ENCODE data around the gene TBX2. TPM values are rescaled to one million over a fixed set of nuclear protein-coding genes. Genes with fewer than 3 reads are reported as not detected.

The TBX2 gene
- total and polyA plus RNA-seq, 9 of the 15 experiments (the other 6 are each of a cell fraction or from before 2014, with no cell fraction given): 0.18 TPM; not detected in 8

- peak; percentile 97 for TF ChIP-seq PKNOX1 (IDR thresholded peaks at IDR 0.05)
These were observed 43.8 kb downstream of the TBX2 start (continued) for GRCh38 chr17:61443475-61443882.

- Histone ChIP-seq H3K27me3 (ENCODE audit: control insufficient read depth in 2 of 2, insufficient read depth in 2 of 2, low read length in 2 of 2) (peaks cover 3 to 16% of the 10 kb centered on the region in 2 experiments; a peak in 3 of 5 replicates), H3K9me3 (replicated peaks; ENCODE audit: control insufficient read depth, insufficient read depth, low read depth, low read length) (no peaks in the 10 kb centered on the region), H2AFZ (ENCODE audit: low read depth, low read length) (peak overlapping the region; percentile 80), H3K9ac (ENCODE audit: insufficient read depth in 1 of 2, low read depth in 2 of 2, low read length in 2 of 2) (no peak overlapping the region), H3K79me2 (ENCODE audit: control insufficient read depth, insufficient read depth, low read length) (no peaks in the 10 kb centered on the region), H3K27ac (ENCODE audit: extremely low read depth, low read depth, low read length) (no peak overlapping the region), H3K9me1 (ENCODE audit: control insufficient read depth, insufficient read depth, low read length) (no peaks in the 10 kb centered on the region), H3K4me1 (replicated peaks in 1 of 2; ENCODE audit: control insufficient read depth in 2 of 2, insufficient read depth in 2 of 2, low read length in 2 of 2) (peaks cover 3 to 11% of the 10 kb centered on the region in 2 experiments; a peak in 3 of 5 replicates), H4K20me1 (replicated peaks; ENCODE audit: control insufficient read depth, insufficient read depth, low read length) (no peaks in the 10 kb centered on the region), H3K4me3 (no peak overlapping the region), H3K4me2 (ENCODE audit: insufficient read depth, low read length) (no peak overlapping the region), H3K36me3 (ENCODE audit: control insufficient read depth, insufficient read depth, low read length) (no peaks in the 10 kb centered on the region)
- TF ChIP-seq TRIM24 (IDR thresholded peaks at IDR 0.05): no peak
- TF ChIP-seq ZBTB11 (CRISPR knock-in tag; IDR thresholded peaks at IDR 0.05): peak in 1 of 3 experiments; percentile 60; a peak in 1 of 6 replicates
- TF ChIP-seq ARHGAP35 (IDR thresholded peaks at IDR 0.05; ENCODE audit: partially characterized antibody): no peak
- peak in 1 of 2 experiments; percentile 25; a peak in 1 of 4 replicates for TF ChIP-seq BCLAF1 (IDR thresholded peaks at IDR 0.05; ENCODE audit: borderline replicate concordance in 1 of 2, control insufficient read depth in 1 of 2, low read depth in 2 of 2, low read length in 1 of 2)
- no peak for TF ChIP-seq CBX8 (IDR thresholded peaks at IDR 0.05; ENCODE audit: borderline replicate concordance, extremely low read depth, low read depth, low read length, poor library complexity, severe bottlenecking)
- no peak for TF ChIP-seq HES1 (IDR thresholded peaks at IDR 0.05; ENCODE audit: low read depth)
- TF ChIP-seq ASH1L (IDR thresholded peaks at IDR 0.05; ENCODE audit: borderline replicate concordance, low read depth, partially characterized antibody): no peak
- WGBS (ENCODE audit: insufficient coverage, low coverage, missing lambda C conversion rate): 11% methylated on average over 11 of the region's 13 CpGs
- FAIRE-seq (no peak), ATAC-seq (no peak), DNase-seq (ENCODE audit: extremely low read depth in 1 of 4, low spot score in 3 of 4) (peak in 1 of 4 experiments; percentile 2)
- intact Hi-C loops (cut with micrococcal nuclease): no loop called here
- no TSS peak for BruUV-seq (replicated peaks)
- CTCF ChIA-PET (ENCODE audit: low intra/inter-chr PET ratio): no interaction called here
- POLR2A ChIA-PET: interaction anchor here (1.2 kb wide), 1 partner anchor 17 kb away, joined by 4 read pairs; no protein-coding TSS in a partner anchor
- in situ Hi-C loops (cut with MboI): loop anchor here (25.0 kb wide), 1 partner anchor 668 kb away; no protein-coding TSS in a partner anchor
These were observed 44.4 kb downstream of the TBX2 start for GRCh38 chr17:61444075-61444474.
